ENCODE data around the gene ZNRF1. TPM values are rescaled to one million over a fixed set of nuclear protein-coding genes. Genes with fewer than 3 reads are reported as not detected.
"Not testable (repeated sequence)": the region's sequence is repeated elsewhere in the genome, so short reads cannot be mapped to it uniquely, and the experiment has no call there.

ZNRF1 gene
- total RNA-seq, 5 donors from 2014 or later (not counting 1 experiment from before 2014, with no cell fraction given), result 5.5 to 7.8 (median 7.5) TPM

- Histone ChIP-seq H3K27ac (ENCODE audit: low read length) (no peak overlapping the region), H3K27me3 (replicated peaks in 1 of 2; ENCODE audit: control insufficient read depth in 2 of 2, extremely low read depth in 1 of 2, insufficient read depth in 2 of 2, low read length in 1 of 2) (no peaks in the 10 kb centered on the region), H3K4me1 (ENCODE audit: control insufficient read depth in 1 of 2, extremely low read depth in 1 of 2, insufficient read depth in 2 of 2, low read length in 2 of 2) (no peaks in the 10 kb centered on the region), H3K9me3 (no peaks in the 10 kb centered on the region), H3K36me3 (ENCODE audit: control insufficient read depth in 2 of 2, extremely low read depth in 1 of 2, insufficient read depth in 1 of 2, low read length in 1 of 2) (no peaks in the 10 kb centered on the region), H3K4me3 (ENCODE audit: control insufficient read depth in 1 of 2, extremely low read depth in 1 of 2, low read length in 1 of 2) (no peak overlapping the region)
- Mint-ChIP-seq H3K9me3 (no peaks in the 10 kb centered on the region), H3K4me1 (peaks cover 4 to 20% (median 12%) of the 10 kb centered on the region in 3 donors), H3K27ac (no peak overlapping the region), H3K4me3 (no peak overlapping the region), H3K27me3 (no peaks in the 10 kb centered on the region), H3K36me3 (peaks cover 16% of the 10 kb centered on the region)
- CTCF ChIA-PET, result no interaction called here
- DNase-seq (no peak), ATAC-seq (replicated peaks in 1 of 4) (no peak)
- POLR2A ChIA-PET, result no interaction called here
- WGBS (ENCODE audit: insufficient coverage), result 83% methylated on average over 6 of the region's 10 CpGs
Measured at GRCh38 chr16:75087375-75087979, 88.7 kb downstream of the ZNRF1 start.

GRCh38 chr16:75088216-75088615 is 89.4 kb downstream of the ZNRF1 start:
- no peak for ATAC-seq (replicated peaks in 1 of 4)
- DNase-seq, result no peak
- no peak overlapping the region for H3K27ac Mint-ChIP-seq

GRCh38 chr16:75088934-75089333 is 90.1 kb downstream of the ZNRF1 start:
- no peaks in the 10 kb centered on the region for H3K9me3 Mint-ChIP-seq
- H3K9me3 ChIP-seq, result no peaks in the 10 kb centered on the region
- no peak for ATAC-seq (replicated peaks in 1 of 4)
- no peaks in the 10 kb centered on the region for H3K27me3 Mint-ChIP-seq
- no peak overlapping the region for H3K27ac Mint-ChIP-seq
- H3K4me1 Mint-ChIP-seq, result peaks cover 4 to 17% (median 10%) of the 10 kb centered on the region in 3 donors
- DNase-seq, result no peak
- H3K4me1 ChIP-seq (ENCODE audit: control insufficient read depth in 1 of 2, extremely low read depth in 1 of 2, insufficient read depth in 2 of 2, low read length in 2 of 2), result no peaks in the 10 kb centered on the region
- ChIA-PET POLR2A (interaction anchor here in 1 of 2 donors (0.6 kb wide), 2 partner anchors 15 to 55 kb away, joined by 3 to 14 read pairs; no protein-coding TSS in a partner anchor), CTCF (interaction anchor here in 1 of 2 donors (1.2 kb wide), 1 partner anchor 22 kb away, joined by 3 read pairs; no protein-coding TSS in a partner anchor)
- no peak overlapping the region for H3K27ac ChIP-seq (ENCODE audit: low read length)
- no peaks in the 10 kb centered on the region for H3K36me3 ChIP-seq (ENCODE audit: control insufficient read depth in 2 of 2, extremely low read depth in 1 of 2, insufficient read depth in 1 of 2, low read length in 1 of 2)
- H3K4me3 Mint-ChIP-seq, result no peak overlapping the region
- H3K4me3 ChIP-seq (ENCODE audit: control insufficient read depth in 1 of 2, extremely low read depth in 1 of 2, low read length in 1 of 2), result no peak overlapping the region
- peaks cover 16% of the 10 kb centered on the region for H3K36me3 Mint-ChIP-seq
- H3K27me3 ChIP-seq (replicated peaks in 1 of 2; ENCODE audit: control insufficient read depth in 2 of 2, extremely low read depth in 1 of 2, insufficient read depth in 2 of 2, low read length in 1 of 2), result no peaks in the 10 kb centered on the region
- 98% methylated on average over 5 of the region's 8 CpGs for WGBS (ENCODE audit: insufficient coverage)

More at GRCh38 chr16:75088216-75088615, 89.4 kb downstream of the ZNRF1 start:
- Mint-ChIP-seq H3K4me1 (peaks cover 4 to 20% (median 12%) of the 10 kb centered on the region in 3 donors), H3K27me3 (no peaks in the 10 kb centered on the region), H3K36me3 (peaks cover 16% of the 10 kb centered on the region), H3K9me3 (no peaks in the 10 kb centered on the region), H3K4me3 (no peak overlapping the region)
- 100% methylated on average over 1 of the region's 3 CpGs for WGBS (ENCODE audit: insufficient coverage)
- Histone ChIP-seq H3K4me1 (ENCODE audit: control insufficient read depth in 1 of 2, extremely low read depth in 1 of 2, insufficient read depth in 2 of 2, low read length in 2 of 2) (no peaks in the 10 kb centered on the region), H3K27ac (ENCODE audit: low read length) (no peak overlapping the region), H3K27me3 (replicated peaks in 1 of 2; ENCODE audit: control insufficient read depth in 2 of 2, extremely low read depth in 1 of 2, insufficient read depth in 2 of 2, low read length in 1 of 2) (no peaks in the 10 kb centered on the region), H3K4me3 (ENCODE audit: control insufficient read depth in 1 of 2, extremely low read depth in 1 of 2, low read length in 1 of 2) (no peak overlapping the region), H3K9me3 (no peaks in the 10 kb centered on the region), H3K36me3 (ENCODE audit: control insufficient read depth in 2 of 2, extremely low read depth in 1 of 2, insufficient read depth in 1 of 2, low read length in 1 of 2) (no peaks in the 10 kb centered on the region)
- CTCF ChIA-PET, result interaction anchor here in 1 of 2 donors (0.6 to 1.2 kb wide), 2 partner anchors 23 to 135 kb away, joined by 3 read pairs; no protein-coding TSS in a partner anchor
- POLR2A ChIA-PET, result interaction anchor here in 1 of 2 donors (0.6 kb wide), 1 partner anchor 14 kb away, joined by 3 read pairs; no protein-coding TSS in a partner anchor

- ChIA-PET POLR2A (interaction anchor here in 1 of 2 donors (0.6 kb wide), 1 partner anchor 56 kb away, joined by 14 read pairs; no protein-coding TSS in a partner anchor), CTCF (interaction anchor here in 1 of 2 donors (1.2 kb wide), 1 partner anchor 21 kb away, joined by 3 read pairs; no protein-coding TSS in a partner anchor)
- no peaks in the 10 kb centered on the region for H3K4me1 ChIP-seq (ENCODE audit: control insufficient read depth in 1 of 2, extremely low read depth in 1 of 2, insufficient read depth in 2 of 2, low read length in 2 of 2)
- Mint-ChIP-seq H3K27me3 (no peaks in the 10 kb centered on the region), H3K9me3 (no peaks in the 10 kb centered on the region), H3K27ac (no peak overlapping the region), H3K4me1 (peaks cover 4 to 10% (median 5%) of the 10 kb centered on the region in 3 donors), H3K36me3 (peaks cover 15% of the 10 kb centered on the region), H3K4me3 (no peak overlapping the region)
- ATAC-seq (replicated peaks in 1 of 4), result no peak
- no peak for DNase-seq
- peaks cover 0 to 5% of the 10 kb centered on the region in 2 donors for H3K36me3 ChIP-seq (ENCODE audit: control insufficient read depth in 2 of 2, extremely low read depth in 1 of 2, insufficient read depth in 1 of 2, low read length in 1 of 2)
- H3K27ac ChIP-seq (ENCODE audit: low read length), result no peak overlapping the region
- no peaks in the 10 kb centered on the region for H3K9me3 ChIP-seq
- no CpG with 5 or more reads among the region's 6 CpGs for WGBS (ENCODE audit: insufficient coverage)
- H3K27me3 ChIP-seq (replicated peaks in 1 of 2; ENCODE audit: control insufficient read depth in 2 of 2, extremely low read depth in 1 of 2, insufficient read depth in 2 of 2, low read length in 1 of 2), result no peaks in the 10 kb centered on the region
- no peak overlapping the region for H3K4me3 ChIP-seq (ENCODE audit: control insufficient read depth in 1 of 2, extremely low read depth in 1 of 2, low read length in 1 of 2)
Measured at GRCh38 chr16:75089486-75090202, 90.8 kb downstream of the ZNRF1 start.

- not testable (repeated sequence) for H3K4me1 Mint-ChIP-seq
- POLR2A ChIA-PET, result interaction anchor here in 1 of 2 donors (0.6 to 0.7 kb wide), 2 partner anchors 64 to 377 kb away, joined by 3 to 5 read pairs; no protein-coding TSS in a partner anchor
Measured at GRCh38 chr16:75090899-75091298, 92.1 kb downstream of the ZNRF1 start.

GRCh38 chr16:75091619-75092018 is 92.8 kb downstream of the ZNRF1 start:
- H3K9me3 ChIP-seq; H3K27me3 Mint-ChIP-seq; H3K4me1 Mint-ChIP-seq; H3K4me3 ChIP-seq (ENCODE audit: control insufficient read depth in 1 of 2, extremely low read depth in 1 of 2, low read length in 1 of 2); DNase-seq; H3K36me3 Mint-ChIP-seq; H3K4me3 Mint-ChIP-seq; H3K27ac ChIP-seq (ENCODE audit: low read length); H3K27ac Mint-ChIP-seq; ATAC-seq (replicated peaks in 1 of 4); H3K27me3 ChIP-seq (replicated peaks in 1 of 2; ENCODE audit: control insufficient read depth in 2 of 2, extremely low read depth in 1 of 2, insufficient read depth in 2 of 2, low read length in 1 of 2); H3K4me1 ChIP-seq (ENCODE audit: control insufficient read depth in 1 of 2, extremely low read depth in 1 of 2, insufficient read depth in 2 of 2, low read length in 2 of 2); H3K9me3 Mint-ChIP-seq; POLR2A ChIA-PET; H3K36me3 ChIP-seq (ENCODE audit: control insufficient read depth in 2 of 2, extremely low read depth in 1 of 2, insufficient read depth in 1 of 2, low read length in 1 of 2): not testable (repeated sequence)
- CTCF ChIA-PET, result interaction anchor here in 1 of 2 donors (0.6 kb wide), 1 partner anchor 426 kb away, joined by 4 read pairs; no protein-coding TSS in a partner anchor
- WGBS (ENCODE audit: insufficient coverage), result no CpG with 5 or more reads among the region's 3 CpGs

More at GRCh38 chr16:75090899-75091298, 92.1 kb downstream of the ZNRF1 start:
- not testable (repeated sequence) for H3K9me3 Mint-ChIP-seq; H3K27me3 ChIP-seq (replicated peaks in 1 of 2; ENCODE audit: control insufficient read depth in 2 of 2, extremely low read depth in 1 of 2, insufficient read depth in 2 of 2, low read length in 1 of 2); H3K36me3 Mint-ChIP-seq; H3K4me3 Mint-ChIP-seq; H3K27ac Mint-ChIP-seq; ATAC-seq (replicated peaks in 1 of 4); H3K4me1 ChIP-seq (ENCODE audit: control insufficient read depth in 1 of 2, extremely low read depth in 1 of 2, insufficient read depth in 2 of 2, low read length in 2 of 2); H3K27ac ChIP-seq (ENCODE audit: low read length); H3K27me3 Mint-ChIP-seq; DNase-seq; H3K4me3 ChIP-seq (ENCODE audit: control insufficient read depth in 1 of 2, extremely low read depth in 1 of 2, low read length in 1 of 2); H3K9me3 ChIP-seq; H3K36me3 ChIP-seq (ENCODE audit: control insufficient read depth in 2 of 2, extremely low read depth in 1 of 2, insufficient read depth in 1 of 2, low read length in 1 of 2)
- 66% methylated on average over 5 of the region's 6 CpGs for WGBS (ENCODE audit: insufficient coverage)
- CTCF ChIA-PET, result interaction anchor here in 1 of 2 donors (0.7 kb wide), 1 partner anchor 119 kb away, joined by 3 read pairs; no protein-coding TSS in a partner anchor

Data from T-cell (primary cell).